A172 (cell line): Measurements from ENCODE around the gene ZNRF3. TPM values are rescaled to one million over a fixed set of nuclear protein-coding genes. Genes with fewer than 3 reads are reported as not detected.
A peak's percentile ranks its signal among the peaks of the same experiment; 100 is the strongest.
"Not testable (repeated sequence)": the region's sequence is repeated elsewhere in the genome, so short reads cannot be mapped to it uniquely, and the experiment has no call there.

Experiments used
- DNase-seq: peaks from one replicate; pipeline ENCODE4 v3.0.0-alpha.2; 2015; ENCODE audit warnings: low spot score
- total RNA-seq: library from RNA; depleted of rRNA; stranded (reverse); fragments of >200 nt; shearing (Covaris generic); gene quantifications from 2 replicates; pipeline ENCODE4 v1.2.3, GENCODE V29; 2014

The ZNRF3 gene
- total RNA-seq, 1 experiment from 2014 or later: 3.8 TPM

- DNase-seq: no peak
Observed at GRCh38 chr22:29065468-29066190, 182.3 kb downstream of the ZNRF3 start.

- DNase-seq: no peak
Observed at GRCh38 chr22:29069463-29069862, 186.1 kb downstream of the ZNRF3 start.

- DNase-seq: no peak
Observed at GRCh38 chr22:29070490-29070889, 187.1 kb downstream of the ZNRF3 start.

GRCh38 chr22:29071261-29072045, 188.1 kb downstream of the ZNRF3 start:
- DNase-seq: no peak

- DNase-seq: peak; percentile 28
Observed at GRCh38 chr22:29072193-29072978, 189.0 kb downstream of the ZNRF3 start.

- DNase-seq: no peak
Observed at GRCh38 chr22:29072979-29073617, 189.7 kb downstream of the ZNRF3 start, which contains the start of gene KREMEN1. KREMEN1 (plus strand) TSS chr22:29073035; CDS start chr22:29073131, 96 bp downstream.

- DNase-seq: no peak
Observed at GRCh38 chr22:29073618-29074275, 190.4 kb downstream of the ZNRF3 start.

GRCh38 chr22:29074276-29074772, 191.0 kb downstream of the ZNRF3 start:
- DNase-seq: no peak

GRCh38 chr22:29078036-29078868, 194.9 kb downstream of the ZNRF3 start:
- DNase-seq: no peak

GRCh38 chr22:29078869-29079207, 195.5 kb downstream of the ZNRF3 start:
- no peak for DNase-seq

GRCh38 chr22:29079218-29079901, 196.0 kb downstream of the ZNRF3 start:
- DNase-seq: no peak

- no peak for DNase-seq
Observed at GRCh38 chr22:29080106-29080975, 197.0 kb downstream of the ZNRF3 start.

- DNase-seq: no peak
Observed at GRCh38 chr22:29081517-29082236, 198.3 kb downstream of the ZNRF3 start.

GRCh38 chr22:29082826-29083545, 199.6 kb downstream of the ZNRF3 start:
- DNase-seq: no peak

GRCh38 chr22:29083576-29083932, 200.2 kb downstream of the ZNRF3 start:
- DNase-seq: not testable (repeated sequence)

- peak; percentile 69 for DNase-seq
Observed at GRCh38 chr22:29083933-29084591, 200.7 kb downstream of the ZNRF3 start.

GRCh38 chr22:29087012-29087411, 203.6 kb downstream of the ZNRF3 start:
- no peak for DNase-seq
